OCI-LY7 (cell line): Measurements from ENCODE around the gene STAT6. TPM values are rescaled to one million over a fixed set of nuclear protein-coding genes. Genes with fewer than 3 reads are reported as not detected.

Experiments
- BruUV-seq: library from RNA; stranded (reverse); fragments of 400-500 nt; replicated peaks from 2 replicates; lab custom pipeline; 2021; lab: Mats Ljungman, UMichigan
- CTCF ChIA-PET: fragments of 300-600 bp; sonication (Branson Sonifier 250); formaldehyde crosslinking; loops from one replicate; lab custom pipeline; 2022; ENCODE audit warnings: antibody characterized with exemption; ENCODE audit not compliant: unreplicated experiment; lab: Charles Lee
- POLR2A ChIA-PET: fragments of 300-600 bp; sonication (Branson Sonifier 250); formaldehyde crosslinking; loops from one replicate; lab custom pipeline; 2022; ENCODE audit warnings: antibody characterized with exemption; lab: Charles Lee
- DNase-seq: peaks from one replicate; pipeline ENCODE4 v3.0.0-alpha.2; 2015; ENCODE audit warnings: low spot score
- H2AFZ ChIP-seq: fragments of 200-600 bp; sonication (generic), shearing (Covaris generic); 2 replicates; pipeline ENCODE4 v1.6.1; 2014; ENCODE audit warnings: mild to moderate bottlenecking, antibody characterized with exemption, low read length, moderate library complexity
- H3K27ac ChIP-seq: fragments of 200-600 bp; sonication (generic); 2 replicates; pipeline ENCODE4 v1.5.1; 2014; ENCODE audit warnings: mixed run types, low read depth, mild to moderate bottlenecking, moderate library complexity, low read length, inconsistent platforms; ENCODE audit not compliant: poor library complexity, severe bottlenecking
- H3K36me3 ChIP-seq: fragments of 200-600 bp; sonication (generic); 2 replicates; pipeline ENCODE4 v1.6.1; 2014; ENCODE audit warnings: mild to moderate bottlenecking, antibody characterized with exemption, low read length, moderate library complexity, mixed read lengths; ENCODE audit not compliant: insufficient read depth
- H3K4me1 ChIP-seq: fragments of 200-600 bp; sonication (generic); 2 replicates; pipeline ENCODE4 v1.5.1; 2014; ENCODE audit warnings: mild to moderate bottlenecking, low read length; ENCODE audit not compliant: insufficient read depth, poor library complexity, severe bottlenecking
- H3K4me2 ChIP-seq: fragments of 200-600 bp; sonication (generic); 2 replicates; pipeline ENCODE4 v1.6.1; 2014; ENCODE audit warnings: mild to moderate bottlenecking, low read length
- H3K4me3 ChIP-seq: fragments of 200-600 bp; sonication (generic); 2 replicates; pipeline ENCODE4 v1.5.1; 2014; ENCODE audit warnings: mild to moderate bottlenecking, low read depth, low read length; ENCODE audit not compliant: poor library complexity, severe bottlenecking
- H3K79me2 ChIP-seq: fragments of 200-600 bp; sonication (generic); 2 replicates; pipeline ENCODE4 v1.6.1; 2016; ENCODE audit warnings: low read depth, mild to moderate bottlenecking, low read length, moderate library complexity, mixed read lengths; ENCODE audit not compliant: insufficient read depth
- H3K9me2 ChIP-seq: fragments of 200-600 bp; sonication (generic); 2 replicates; pipeline ENCODE4 v1.6.1; 2016; ENCODE audit warnings: mild to moderate bottlenecking, low read length, mixed read lengths; ENCODE audit not compliant: insufficient read depth
- H3K9me3 ChIP-seq: fragments of 200-600 bp; sonication (generic); 2 replicates; pipeline ENCODE4 v1.6.1; 2014; ENCODE audit warnings: mild to moderate bottlenecking, mixed run types, low read length, mixed read lengths
- H4K20me1 ChIP-seq: fragments of 200-600 bp; sonication (generic); 2 replicates; pipeline ENCODE4 v1.6.1; 2014; ENCODE audit warnings: mild to moderate bottlenecking, antibody characterized with exemption, low read length, moderate library complexity, mixed read lengths; ENCODE audit not compliant: insufficient read depth
- CTCF ChIP-seq: fragments of 200-600 bp; sonication (generic); conservative IDR thresholded peaks from 2 replicates; pipeline ENCODE4 v1.5.1; 2014; ENCODE audit warnings: mild to moderate bottlenecking, antibody characterized with exemption, low read length, moderate library complexity, mixed read lengths
- EZH2phosphoT487 ChIP-seq: fragments of 200-600 bp; sonication (generic); IDR thresholded peaks from 2 replicates; pipeline ENCODE4 v1.6.1; 2018; ENCODE audit warnings: low read depth, borderline replicate concordance, mild to moderate bottlenecking, mixed run types, antibody characterized with exemption, low read length, moderate library complexity, mixed read lengths
- intact Hi-C: fragments of 100-400 bp; cut with micrococcal nuclease; formaldehyde crosslinking; loops from one replicate; pipeline ENCODE4 v1.10.0; 2022; ENCODE audit not compliant: unreplicated experiment
- total RNA-seq, 2 experiments: library from RNA; depleted of rRNA in 1 of 2; stranded (reverse); fragments of >200 nt in 1 of 2; shearing (Covaris generic) in 1 of 2; gene quantifications; 2 replicates each; pipeline ENCODE4 v1.2.3, GENCODE V29; 2014 to 2022

Gene STAT6
- total RNA-seq, 2 experiments from 2014 or later, result 73.6 to 128 TPM

GRCh38 chr12:57138526-57139272 lies 27.5 kb upstream of the STAT6 start:
- Histone ChIP-seq H3K4me2 (no peak overlapping the region), H3K79me2 (no peaks in the 10 kb centered on the region), H3K9me3 (no peaks in the 10 kb centered on the region), H4K20me1 (no peaks in the 10 kb centered on the region), H3K4me3 (no peak overlapping the region), H3K36me3 (no peaks in the 10 kb centered on the region), H3K4me1 (no peaks in the 10 kb centered on the region), H3K27ac (no peak overlapping the region), H3K9me2 (no peaks in the 10 kb centered on the region), H2AFZ (no peak overlapping the region)
- no TSS peak for BruUV-seq
- POLR2A ChIA-PET, result no interaction called here
- intact Hi-C loops, result no loop called here
- TF ChIP-seq EZH2phosphoT487 (no peak), CTCF (no peak)
- no peak for DNase-seq
- CTCF ChIA-PET, result no interaction called here

GRCh38 chr12:57135527-57136326 lies 24.6 kb upstream of the STAT6 start:
- ChIA-PET POLR2A (no interaction called here), CTCF (interaction anchor here (0.6 kb wide), 1 partner anchor 311 kb away, joined by 3 read pairs; no protein-coding TSS in a partner anchor)
- H3K79me2 ChIP-seq, result no peaks in the 10 kb centered on the region
- H3K27ac ChIP-seq, result no peak overlapping the region
- no TSS peak for BruUV-seq
- TF ChIP-seq CTCF, result no peak
- TF ChIP-seq EZH2phosphoT487, result no peak
- no peak overlapping the region for H2AFZ ChIP-seq
- H3K36me3 ChIP-seq, result no peaks in the 10 kb centered on the region
- intact Hi-C loops, result no loop called here
- H3K9me3 ChIP-seq, result no peaks in the 10 kb centered on the region
- H3K4me3 ChIP-seq, result no peak overlapping the region
- no peaks in the 10 kb centered on the region for H4K20me1 ChIP-seq
- no peak overlapping the region for H3K4me2 ChIP-seq
- H3K4me1 ChIP-seq, result no peaks in the 10 kb centered on the region
- no peaks in the 10 kb centered on the region for H3K9me2 ChIP-seq
- no peak for DNase-seq
